Vagina (tissue), 2 donors: Measurements from ENCODE around the gene SLC15A1.

Experiments used
- CTCF ChIP-seq, 3 experiments: fragments of 450-650 bp in 2 of 3; fragments of 200-600 bp in 1 of 3; sonication (generic) in 1 of 3; IDR thresholded peaks; one replicate each; pipeline ENCODE4 v1.5.1; 2017 to 2019; ENCODE audit warnings: antibody characterized with exemption in 3 of 3, mild to moderate bottlenecking in 2 of 3, moderate library complexity in 2 of 3
- POLR2A ChIP-seq, 2 donors: fragments of 450-650 bp; IDR thresholded peaks; one replicate each; pipeline ENCODE4 v1.6.1; 2017; ENCODE audit warnings: antibody characterized with exemption in 2 of 2, mild to moderate bottlenecking in 2 of 2, moderate library complexity in 2 of 2
- POLR2AphosphoS5 ChIP-seq, 2 donors: sonication (generic); formaldehyde crosslinking; IDR thresholded peaks; one replicate each; pipeline ENCODE4 v1.9.0; 2017; ENCODE audit warnings: antibody characterized with exemption in 2 of 2, mild to moderate bottlenecking in 2 of 2, low read depth in 1 of 2; ENCODE audit not compliant: insufficient read depth in 1 of 2

GRCh38 chr13:98784666-98785065, 32.2 kb upstream of the SLC15A1 start:
- TF ChIP-seq CTCF (IDR thresholded peaks at IDR 0.05) (no peak), POLR2A (IDR thresholded peaks at IDR 0.05) (no peak), POLR2AphosphoS5 (IDR thresholded peaks at IDR 0.05; ENCODE audit: insufficient read depth in 1 of 2, low read depth in 1 of 2) (no peak)
